Mucosa of stomach (tissue), 1 donor: Measurements from ENCODE around the gene ATP1A1.

Experiments
- H3K27me3 ChIP-seq: one replicate; pipeline ENCODE4 v1.7.0; 2013; ENCODE audit warnings: mild to moderate bottlenecking, low read length; ENCODE audit not compliant: control insufficient read depth, insufficient read depth
- H3K36me3 ChIP-seq: one replicate; pipeline ENCODE4 v1.7.0; 2013; ENCODE audit warnings: low read length; ENCODE audit not compliant: control insufficient read depth, insufficient read depth
- H3K4me1 ChIP-seq: one replicate; pipeline ENCODE4 v1.7.0; 2013; ENCODE audit warnings: mild to moderate bottlenecking, low read length; ENCODE audit not compliant: control insufficient read depth, insufficient read depth
- H3K4me3 ChIP-seq: one replicate; pipeline ENCODE4 v1.7.0; 2013; ENCODE audit warnings: low read length
- H3K9ac ChIP-seq: one replicate; pipeline ENCODE4 v1.7.0; 2013; ENCODE audit warnings: mild to moderate bottlenecking, low read length, moderate library complexity
- H3K9me3 ChIP-seq: one replicate; pipeline ENCODE4 v1.7.0; 2013; ENCODE audit warnings: mild to moderate bottlenecking, low read length, moderate library complexity; ENCODE audit not compliant: control insufficient read depth
- donor health status: Pancreatic carcinoma.

The ATP1A1 gene

DNA sequence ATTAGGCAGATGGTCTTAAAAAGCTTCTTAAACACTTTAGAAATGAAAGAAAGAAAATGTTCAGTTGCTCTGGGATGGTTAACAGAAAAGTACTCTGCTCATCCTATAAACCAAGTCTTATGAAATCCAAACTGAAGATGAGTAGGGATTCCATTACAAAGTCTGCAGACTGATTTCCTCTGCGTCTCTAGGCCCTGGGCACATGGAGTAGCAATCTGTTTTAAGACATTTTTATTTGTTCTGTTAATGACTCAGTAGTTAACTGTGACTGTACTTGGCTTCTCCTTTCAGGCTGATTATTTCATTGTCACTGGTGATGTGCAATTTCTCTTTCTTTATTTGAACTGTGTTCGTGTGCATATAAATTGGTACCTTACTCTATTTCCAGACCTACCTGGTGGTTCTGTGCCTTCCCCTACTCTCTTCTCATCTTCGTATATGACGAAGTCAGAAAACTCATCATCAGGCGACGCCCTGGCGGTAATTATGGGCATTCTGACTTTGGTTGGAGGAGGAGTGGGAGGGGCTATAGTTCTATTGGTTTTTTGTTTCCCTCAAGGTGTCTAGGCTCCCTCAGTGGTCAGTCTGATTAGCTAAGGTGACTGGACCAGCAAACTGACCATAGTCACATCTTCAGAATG, 30.6 kb downstream of the ATP1A1 start:
- H3K4me3 ChIP-seq = no peak overlapping the region
- H3K36me3 ChIP-seq = peaks cover 33% of the 10 kb centered on the region
- H3K4me1 ChIP-seq = no peaks in the 10 kb centered on the region
- H3K27me3 ChIP-seq = no peaks in the 10 kb centered on the region
- H3K9me3 ChIP-seq = no peaks in the 10 kb centered on the region
- no peak overlapping the region for H3K9ac ChIP-seq

DNA sequence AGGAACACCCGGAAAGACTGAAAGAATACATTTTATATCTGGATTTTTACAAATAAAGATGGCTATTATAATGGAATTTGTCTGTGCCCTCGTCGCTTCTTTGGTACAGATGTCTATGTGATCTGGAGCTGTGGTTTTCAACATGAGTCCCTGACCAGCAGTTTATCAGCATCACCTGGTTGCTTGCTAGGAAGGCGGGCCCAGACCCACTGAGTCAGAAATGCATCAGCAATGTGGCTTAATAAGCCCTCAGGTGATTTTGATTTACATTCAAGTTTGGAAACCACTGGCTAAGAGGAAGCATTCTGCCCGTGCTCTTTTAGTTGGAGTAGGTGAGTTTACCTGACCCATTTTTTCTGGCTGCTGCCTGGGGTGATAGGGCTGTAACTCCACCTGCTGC, 31.7 kb downstream of the ATP1A1 start:
- no peaks in the 10 kb centered on the region for H3K9me3 ChIP-seq
- H3K4me1 ChIP-seq = no peaks in the 10 kb centered on the region
- no peaks in the 10 kb centered on the region for H3K27me3 ChIP-seq
- no peak overlapping the region for H3K9ac ChIP-seq
- no peak overlapping the region for H3K4me3 ChIP-seq
- H3K36me3 ChIP-seq = peaks cover 22% of the 10 kb centered on the region

DNA sequence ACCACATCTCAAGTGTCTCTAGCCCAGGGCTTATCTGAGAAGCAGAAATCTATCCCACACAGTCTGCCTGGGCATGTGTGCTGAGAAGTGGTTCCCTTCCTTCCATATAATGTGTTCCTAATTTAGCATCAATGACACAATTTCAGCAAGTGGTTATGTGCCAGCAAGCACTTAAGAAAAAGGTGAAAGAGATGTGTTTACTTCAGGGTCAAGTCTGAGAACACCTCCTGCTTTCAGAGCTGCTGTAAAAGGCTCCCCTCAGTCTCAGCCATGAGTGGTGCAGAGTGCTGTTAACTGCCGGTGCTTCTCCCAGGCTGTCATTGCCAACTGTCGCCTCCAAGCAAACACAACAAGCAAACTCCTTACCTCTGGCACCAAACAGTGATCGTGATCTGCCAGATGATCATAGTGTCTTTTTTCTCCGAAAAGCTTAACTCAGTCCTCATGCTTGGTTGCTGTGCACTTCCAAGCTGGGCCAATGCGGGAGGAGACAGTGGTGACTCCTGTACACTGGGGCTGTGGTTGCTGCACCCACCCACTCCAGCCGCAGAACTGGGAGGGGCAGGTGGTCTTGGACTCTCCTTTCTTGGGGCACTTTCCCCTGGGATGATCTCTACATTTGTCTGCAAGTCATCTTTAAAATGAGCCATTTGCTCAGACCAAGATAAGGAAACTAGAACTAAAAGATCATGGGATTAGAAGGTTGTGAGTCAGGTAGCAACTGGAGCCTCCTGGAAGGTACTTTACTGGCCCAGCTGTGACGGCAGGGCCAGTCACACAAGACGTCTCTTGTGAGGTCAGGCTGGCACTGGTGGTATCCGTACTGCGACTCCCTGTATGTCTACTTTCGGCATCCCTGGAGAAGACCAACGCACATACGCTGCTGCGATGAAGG, 32.4 kb downstream of the ATP1A1 start:
- Histone ChIP-seq H3K9ac (no peak overlapping the region), H3K4me1 (no peaks in the 10 kb centered on the region), H3K9me3 (no peaks in the 10 kb centered on the region), H3K27me3 (no peaks in the 10 kb centered on the region), H3K4me3 (no peak overlapping the region), H3K36me3 (peaks cover 16% of the 10 kb centered on the region)

DNA sequence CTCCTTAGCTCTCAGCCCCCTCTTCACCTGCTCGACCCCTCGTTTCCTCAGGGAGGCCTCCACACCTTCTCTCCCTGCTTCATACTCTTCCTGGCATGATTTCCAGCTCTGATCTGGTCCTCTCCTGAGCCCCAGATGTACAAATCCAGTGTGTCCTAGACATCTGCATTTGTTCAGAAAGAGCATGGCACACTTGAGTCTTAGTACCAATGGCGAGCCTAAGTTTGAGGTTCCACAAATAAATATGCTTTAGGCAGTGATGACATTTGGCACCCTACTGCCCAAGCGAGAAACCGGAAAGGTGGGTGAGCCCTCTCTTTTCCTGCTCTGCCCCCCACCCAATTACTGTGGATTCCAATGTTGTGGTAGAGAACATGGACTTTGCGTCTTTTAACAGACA, 34.0 kb downstream of the ATP1A1 start:
- Histone ChIP-seq H3K4me1 (peaks cover 5% of the 10 kb centered on the region), H3K27me3 (no peaks in the 10 kb centered on the region), H3K9me3 (no peaks in the 10 kb centered on the region), H3K36me3 (peaks cover 11% of the 10 kb centered on the region), H3K4me3 (no peak overlapping the region), H3K9ac (no peak overlapping the region)

DNA sequence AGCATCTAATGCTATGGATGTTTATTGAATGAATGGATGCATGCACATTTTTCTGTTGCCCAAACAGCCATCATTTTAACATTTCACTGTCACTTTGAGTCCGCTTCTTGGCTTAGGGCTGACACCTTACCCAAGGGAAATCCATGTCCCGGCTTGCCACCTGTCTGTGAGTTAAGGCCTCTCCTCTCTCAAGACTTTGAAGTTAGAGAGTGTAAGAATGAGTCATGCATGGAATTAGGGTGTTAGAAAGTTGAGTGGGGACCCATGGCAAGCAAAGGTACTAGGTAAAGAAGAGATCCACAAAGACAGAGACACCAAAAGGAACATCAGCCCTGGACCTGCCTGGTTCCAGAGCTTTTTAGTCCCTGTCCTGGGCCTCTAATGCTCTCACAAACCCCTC, 35.1 kb downstream of the ATP1A1 start:
- no peaks in the 10 kb centered on the region for H3K9me3 ChIP-seq
- H3K4me1 ChIP-seq = peaks cover 9% of the 10 kb centered on the region
- H3K36me3 ChIP-seq = peaks cover 11% of the 10 kb centered on the region
- H3K4me3 ChIP-seq = no peak overlapping the region
- no peaks in the 10 kb centered on the region for H3K27me3 ChIP-seq
- H3K9ac ChIP-seq = no peak overlapping the region

- Histone ChIP-seq H3K4me1 (peaks cover 9% of the 10 kb centered on the region), H3K9me3 (no peaks in the 10 kb centered on the region), H3K9ac (no peak overlapping the region), H3K27me3 (no peaks in the 10 kb centered on the region), H3K36me3 (peaks cover 11% of the 10 kb centered on the region), H3K4me3 (no peak overlapping the region)
These were observed 36.0 kb downstream of the ATP1A1 start for GRCh38 chr1:116408803-116409720.

GRCh38 chr1:116409751-116410191, 36.7 kb downstream of the ATP1A1 start:
- Histone ChIP-seq H3K4me1 (peaks cover 9% of the 10 kb centered on the region), H3K4me3 (no peak overlapping the region), H3K9ac (no peak overlapping the region), H3K27me3 (no peaks in the 10 kb centered on the region), H3K36me3 (peaks cover 11% of the 10 kb centered on the region), H3K9me3 (no peaks in the 10 kb centered on the region)

DNA sequence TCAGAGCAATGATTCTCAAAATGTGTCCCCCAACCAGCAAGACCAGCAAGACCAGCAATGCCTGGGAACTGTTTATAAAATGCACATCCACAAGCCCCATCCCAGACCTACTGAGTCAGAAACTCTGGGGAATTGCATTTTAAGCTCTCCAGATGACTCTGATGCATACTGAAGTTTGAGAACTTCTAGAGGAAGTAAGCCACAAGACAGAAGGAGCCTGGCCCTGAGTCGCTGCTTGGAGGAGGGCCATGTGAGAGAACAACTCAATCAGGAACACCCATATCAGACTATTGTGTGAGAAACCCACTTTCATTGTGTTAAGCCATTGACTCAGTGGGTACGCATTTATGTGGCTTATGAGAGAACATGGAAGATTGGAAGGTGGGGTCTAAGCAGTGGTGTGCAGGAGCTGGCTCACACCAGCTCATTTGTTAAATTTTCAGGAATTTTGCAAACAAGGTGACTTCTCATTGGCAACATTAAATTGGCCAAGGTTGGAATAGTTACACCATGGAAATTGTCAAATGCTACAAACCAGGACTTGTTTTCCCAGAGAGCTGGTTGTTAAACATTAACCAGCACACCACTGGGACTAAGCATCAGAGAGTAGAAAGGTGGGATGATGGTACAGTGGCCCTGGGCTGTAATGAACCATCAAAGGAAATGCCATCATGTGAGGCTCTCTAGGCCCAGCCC, 38.9 kb downstream of the ATP1A1 start:
- no peak overlapping the region for H3K9ac ChIP-seq
- no peaks in the 10 kb centered on the region for H3K9me3 ChIP-seq
- H3K27me3 ChIP-seq = no peaks in the 10 kb centered on the region
- no peak overlapping the region for H3K4me3 ChIP-seq
- H3K4me1 ChIP-seq = peaks cover 9% of the 10 kb centered on the region
- no peaks in the 10 kb centered on the region for H3K36me3 ChIP-seq

GRCh38 chr1:116412480-116412798, 39.4 kb downstream of the ATP1A1 start:
- Histone ChIP-seq H3K9me3 (no peaks in the 10 kb centered on the region), H3K4me3 (no peak overlapping the region), H3K4me1 (peaks cover 12% of the 10 kb centered on the region), H3K9ac (no peak overlapping the region), H3K36me3 (no peaks in the 10 kb centered on the region), H3K27me3 (no peaks in the 10 kb centered on the region)

DNA sequence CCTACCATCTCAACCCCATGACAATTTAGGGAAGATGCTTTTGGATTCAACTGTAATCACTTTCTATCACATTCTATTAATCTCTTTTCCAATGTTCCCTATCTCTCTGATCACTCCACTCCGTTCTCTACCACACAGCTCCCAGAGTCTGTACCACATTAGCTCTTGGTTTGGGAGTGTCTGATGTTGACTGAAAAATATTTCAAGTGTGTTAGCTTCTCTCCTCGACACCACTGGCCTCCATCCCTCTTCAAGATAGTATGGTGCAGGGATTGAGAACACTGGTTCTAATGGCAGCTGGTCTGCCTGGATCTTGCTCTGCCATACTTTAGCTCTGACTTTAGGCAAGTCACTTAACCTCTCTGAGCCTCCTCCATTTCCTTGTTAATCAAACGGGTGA, 39.9 kb downstream of the ATP1A1 start:
- Histone ChIP-seq H3K4me1 (peaks cover 16% of the 10 kb centered on the region), H3K4me3 (no peak overlapping the region), H3K27me3 (no peaks in the 10 kb centered on the region), H3K9ac (no peak overlapping the region), H3K9me3 (no peaks in the 10 kb centered on the region), H3K36me3 (no peaks in the 10 kb centered on the region)

DNA sequence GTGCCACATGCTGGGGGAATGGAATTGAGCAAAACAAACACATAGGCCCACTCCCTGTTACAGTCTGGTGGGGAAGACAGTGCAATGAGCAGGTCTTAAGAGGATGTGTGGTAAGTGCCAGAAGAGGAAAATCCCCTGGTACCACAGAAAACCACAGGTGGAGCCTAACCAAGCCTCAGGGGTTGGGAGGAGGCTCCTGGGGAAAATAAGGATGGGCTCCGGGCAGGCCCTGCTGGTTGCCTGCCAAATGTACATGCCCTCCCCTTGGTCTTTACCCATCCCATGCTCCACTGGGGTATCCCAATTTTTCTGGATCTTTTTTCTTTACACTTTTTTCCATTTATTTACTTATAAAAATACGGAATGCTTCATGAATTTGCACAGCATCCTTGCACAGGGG, 40.4 kb downstream of the ATP1A1 start:
- Histone ChIP-seq H3K9ac (no peak overlapping the region), H3K36me3 (no peaks in the 10 kb centered on the region), H3K9me3 (no peaks in the 10 kb centered on the region), H3K4me1 (peaks cover 18% of the 10 kb centered on the region), H3K4me3 (no peak overlapping the region), H3K27me3 (no peaks in the 10 kb centered on the region)
